ENCODE measurements around the gene KCNAB1.

DNA sequence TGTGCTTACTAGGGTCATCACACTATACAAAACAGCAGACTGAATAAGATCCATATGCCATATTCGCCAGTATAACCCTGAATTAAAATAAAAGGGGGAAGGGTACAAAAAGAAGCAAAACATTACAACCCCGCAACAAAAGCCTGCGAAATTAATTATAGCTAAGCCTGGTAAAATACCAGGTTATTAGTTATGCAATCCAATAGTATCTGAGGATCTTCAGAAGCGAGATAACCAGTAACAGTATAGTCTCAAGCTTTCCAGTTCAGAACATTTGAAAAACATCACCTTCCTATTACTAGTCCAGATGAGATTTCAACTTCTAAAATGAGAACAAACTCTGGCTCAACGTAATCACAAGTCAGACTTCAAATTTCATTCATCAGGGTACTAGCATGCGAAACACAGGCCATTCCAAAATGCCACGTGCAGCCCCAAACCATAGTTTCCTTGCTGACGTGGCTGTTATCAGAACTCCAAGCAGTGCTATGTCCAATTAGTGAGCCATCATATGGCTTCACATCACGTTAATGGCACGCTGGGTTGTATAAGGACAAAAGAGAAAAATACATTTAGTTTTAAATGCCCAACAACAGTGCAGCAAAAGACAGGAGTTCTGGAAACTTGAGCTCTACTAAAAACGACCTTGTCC is 433.5 kb downstream of the KCNAB1 start:
- TF ChIP-seq, protein P1, sequence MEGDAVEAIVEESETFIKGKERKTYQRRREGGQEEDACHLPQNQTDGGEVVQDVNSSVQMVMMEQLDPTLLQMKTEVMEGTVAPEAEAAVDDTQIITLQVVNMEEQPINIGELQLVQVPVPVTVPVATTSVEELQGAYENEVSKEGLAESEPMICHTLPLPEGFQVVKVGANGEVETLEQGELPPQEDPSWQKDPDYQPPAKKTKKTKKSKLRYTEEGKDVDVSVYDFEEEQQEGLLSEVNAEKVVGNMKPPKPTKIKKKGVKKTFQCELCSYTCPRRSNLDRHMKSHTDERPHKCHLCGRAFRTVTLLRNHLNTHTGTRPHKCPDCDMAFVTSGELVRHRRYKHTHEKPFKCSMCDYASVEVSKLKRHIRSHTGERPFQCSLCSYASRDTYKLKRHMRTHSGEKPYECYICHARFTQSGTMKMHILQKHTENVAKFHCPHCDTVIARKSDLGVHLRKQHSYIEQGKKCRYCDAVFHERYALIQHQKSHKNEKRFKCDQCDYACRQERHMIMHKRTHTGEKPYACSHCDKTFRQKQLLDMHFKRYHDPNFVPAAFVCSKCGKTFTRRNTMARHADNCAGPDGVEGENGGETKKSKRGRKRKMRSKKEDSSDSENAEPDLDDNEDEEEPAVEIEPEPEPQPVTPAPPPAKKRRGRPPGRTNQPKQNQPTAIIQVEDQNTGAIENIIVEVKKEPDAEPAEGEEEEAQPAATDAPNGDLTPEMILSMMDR (IDR thresholded peaks at IDR 0.05), result no peak
- no peak for TF ChIP-seq POLR2A (IDR thresholded peaks at IDR 0.05)
